WTC11 (cell line): ENCODE data around the gene GTPBP8. TPM values are rescaled to one million over a fixed set of nuclear protein-coding genes. Genes with fewer than 3 reads are reported as not detected.

Source experiments
- ATAC-seq: fragments of 200-7000 bp; cut with Tn5 transposase; 2 replicates; pipeline ENCODE4 v1.10.0; 2021; ENCODE audit warnings: mild to moderate bottlenecking, moderate library complexity
- CTCF ChIA-PET: fragments of 300-600 bp; sonication (Branson Sonifier 250); formaldehyde crosslinking; loops from one replicate; lab custom pipeline; 2021; ENCODE audit warnings: antibody characterized with exemption; lab: Charles Lee
- POLR2A ChIA-PET: fragments of 350-600 bp; sonication (Branson Sonifier 250); formaldehyde crosslinking; loops from one replicate; lab custom pipeline; 2021; ENCODE audit warnings: antibody characterized with exemption; lab: Charles Lee
- DNase-seq: peaks from one replicate; pipeline ENCODE4 v3.0.0; 2021; ENCODE audit warnings: low spot score
- H3K27ac Mint-ChIP-seq: 2 replicates; pipeline ENCODE4 v1.8.0; 2021; ENCODE audit warnings: mixed read lengths
- H3K27me3 Mint-ChIP-seq: 2 replicates; pipeline ENCODE4 v1.8.0; 2021; ENCODE audit warnings: low read depth, mild to moderate bottlenecking, moderate library complexity, mixed read lengths
- H3K36me3 Mint-ChIP-seq: 2 replicates; pipeline ENCODE4 v1.8.0; 2021; ENCODE audit warnings: mixed read lengths
- H3K4me1 Mint-ChIP-seq: 2 replicates; pipeline ENCODE4 v1.8.0; 2022; ENCODE audit warnings: mixed read lengths
- H3K4me3 Mint-ChIP-seq: 2 replicates; pipeline ENCODE4 v1.8.0; 2021; ENCODE audit warnings: mild to moderate bottlenecking, moderate library complexity, mixed read lengths
- H3K9me3 Mint-ChIP-seq: 2 replicates; pipeline ENCODE4 v1.8.0; 2021; ENCODE audit warnings: mixed read lengths
- AFF4 ChIP-seq: sonication (generic); formaldehyde crosslinking; IDR thresholded peaks from 2 replicates; pipeline ENCODE4 v1.8.1; 2023; ENCODE audit warnings: mild to moderate bottlenecking, missing genetic modification reagents, borderline replicate concordance
- HMGXB4 ChIP-seq: sonication (generic); formaldehyde crosslinking; IDR thresholded peaks from 2 replicates; pipeline ENCODE4 v1.8.1; 2023; ENCODE audit warnings: mild to moderate bottlenecking, moderate library complexity, missing genetic modification reagents
- JUN ChIP-seq: sonication (generic); formaldehyde crosslinking; IDR thresholded peaks from 2 replicates; pipeline ENCODE4 v1.8.0; 2023; ENCODE audit warnings: mild to moderate bottlenecking, missing genetic modification reagents
- NFE2L1 ChIP-seq: sonication (generic); formaldehyde crosslinking; IDR thresholded peaks from 2 replicates; pipeline ENCODE4 v1.8.1; 2023; ENCODE audit warnings: missing genetic modification reagents
- PRRX2 ChIP-seq: fragments of 250-450 bp; sonication (Bioruptor Pico); IDR thresholded peaks from 2 replicates; pipeline ENCODE4 v1.8.0; 2021; ENCODE audit warnings: mild to moderate bottlenecking
- SMAD3 ChIP-seq: sonication (generic); formaldehyde crosslinking; IDR thresholded peaks from 2 replicates; pipeline ENCODE4 v1.8.0; 2022; ENCODE audit warnings: missing genetic modification reagents, mild to moderate bottlenecking, borderline replicate concordance
- STAT6 ChIP-seq: sonication (generic); formaldehyde crosslinking; conservative IDR thresholded peaks from 2 replicates; pipeline ENCODE4 v1.8.1; 2023; ENCODE audit warnings: mild to moderate bottlenecking, low read depth, missing genetic modification reagents, moderate library complexity
- ZNF219 ChIP-seq: sonication (generic); formaldehyde crosslinking; IDR thresholded peaks from 2 replicates; pipeline ENCODE4 v1.8.0; 2023; ENCODE audit warnings: missing genetic modification reagents, mild to moderate bottlenecking, borderline replicate concordance
- ZNF263 ChIP-seq: sonication (generic); formaldehyde crosslinking; IDR thresholded peaks from 2 replicates; pipeline ENCODE4 v1.8.1; 2022; ENCODE audit warnings: low read depth, mild to moderate bottlenecking, moderate library complexity, missing genetic modification reagents
- total RNA-seq: library from RNA; stranded (reverse); gene quantifications from 3 replicates; pipeline ENCODE4 v1.2.3, GENCODE V29; 2021
- TF ChIP-seq, protein P1 (sequence below): sonication (generic); formaldehyde crosslinking; IDR thresholded peaks from 2 replicates; pipeline ENCODE4 v1.8.1; 2022; ENCODE audit warnings: missing genetic modification reagents, borderline replicate concordance
- TF ChIP-seq, protein P2 (sequence below): sonication (generic); formaldehyde crosslinking; IDR thresholded peaks from 2 replicates; pipeline ENCODE4 v1.8.0; 2022; ENCODE audit warnings: mild to moderate bottlenecking, missing genetic modification reagents
- TF ChIP-seq, protein P3 (sequence below): sonication (generic); formaldehyde crosslinking; IDR thresholded peaks from 2 replicates; pipeline ENCODE4 v1.8.0; 2022; ENCODE audit warnings: mild to moderate bottlenecking, missing genetic modification reagents

Gene GTPBP8
- total RNA-seq, 1 experiment from 2014 or later = 19.5 TPM

GRCh38 chr3:112980080-112980479 lies 10.7 kb upstream of the GTPBP8 start (continued):
- TF ChIP-seq, protein P1, sequence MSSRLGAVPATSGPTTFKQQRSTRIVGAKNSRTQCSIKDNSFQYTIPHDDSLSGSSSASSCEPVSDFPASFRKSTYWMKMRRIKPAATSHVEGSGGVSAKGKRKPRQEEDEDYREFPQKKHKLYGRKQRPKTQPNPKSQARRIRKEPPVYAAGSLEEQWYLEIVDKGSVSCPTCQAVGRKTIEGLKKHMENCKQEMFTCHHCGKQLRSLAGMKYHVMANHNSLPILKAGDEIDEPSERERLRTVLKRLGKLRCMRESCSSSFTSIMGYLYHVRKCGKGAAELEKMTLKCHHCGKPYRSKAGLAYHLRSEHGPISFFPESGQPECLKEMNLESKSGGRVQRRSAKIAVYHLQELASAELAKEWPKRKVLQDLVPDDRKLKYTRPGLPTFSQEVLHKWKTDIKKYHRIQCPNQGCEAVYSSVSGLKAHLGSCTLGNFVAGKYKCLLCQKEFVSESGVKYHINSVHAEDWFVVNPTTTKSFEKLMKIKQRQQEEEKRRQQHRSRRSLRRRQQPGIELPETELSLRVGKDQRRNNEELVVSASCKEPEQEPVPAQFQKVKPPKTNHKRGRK = no peak
- TF ChIP-seq, protein P2, sequence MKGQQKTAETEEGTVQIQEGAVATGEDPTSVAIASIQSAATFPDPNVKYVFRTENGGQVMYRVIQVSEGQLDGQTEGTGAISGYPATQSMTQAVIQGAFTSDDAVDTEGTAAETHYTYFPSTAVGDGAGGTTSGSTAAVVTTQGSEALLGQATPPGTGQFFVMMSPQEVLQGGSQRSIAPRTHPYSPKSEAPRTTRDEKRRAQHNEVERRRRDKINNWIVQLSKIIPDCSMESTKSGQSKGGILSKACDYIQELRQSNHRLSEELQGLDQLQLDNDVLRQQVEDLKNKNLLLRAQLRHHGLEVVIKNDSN (CRISPR knock-in tag) = no peak
- TF ChIP-seq NFE2L1 (CRISPR knock-in tag) = no peak
- TF ChIP-seq, protein P3, sequence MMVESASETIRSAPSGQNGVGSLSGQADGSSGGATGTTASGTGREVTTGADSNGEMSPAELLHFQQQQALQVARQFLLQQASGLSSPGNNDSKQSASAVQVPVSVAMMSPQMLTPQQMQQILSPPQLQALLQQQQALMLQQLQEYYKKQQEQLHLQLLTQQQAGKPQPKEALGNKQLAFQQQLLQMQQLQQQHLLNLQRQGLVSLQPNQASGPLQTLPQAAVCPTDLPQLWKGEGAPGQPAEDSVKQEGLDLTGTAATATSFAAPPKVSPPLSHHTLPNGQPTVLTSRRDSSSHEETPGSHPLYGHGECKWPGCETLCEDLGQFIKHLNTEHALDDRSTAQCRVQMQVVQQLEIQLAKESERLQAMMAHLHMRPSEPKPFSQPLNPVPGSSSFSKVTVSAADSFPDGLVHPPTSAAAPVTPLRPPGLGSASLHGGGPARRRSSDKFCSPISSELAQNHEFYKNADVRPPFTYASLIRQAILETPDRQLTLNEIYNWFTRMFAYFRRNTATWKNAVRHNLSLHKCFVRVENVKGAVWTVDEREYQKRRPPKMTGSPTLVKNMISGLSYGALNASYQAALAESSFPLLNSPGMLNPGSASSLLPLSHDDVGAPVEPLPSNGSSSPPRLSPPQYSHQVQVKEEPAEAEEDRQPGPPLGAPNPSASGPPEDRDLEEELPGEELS (CRISPR knock-in tag) = no peak

DNA sequence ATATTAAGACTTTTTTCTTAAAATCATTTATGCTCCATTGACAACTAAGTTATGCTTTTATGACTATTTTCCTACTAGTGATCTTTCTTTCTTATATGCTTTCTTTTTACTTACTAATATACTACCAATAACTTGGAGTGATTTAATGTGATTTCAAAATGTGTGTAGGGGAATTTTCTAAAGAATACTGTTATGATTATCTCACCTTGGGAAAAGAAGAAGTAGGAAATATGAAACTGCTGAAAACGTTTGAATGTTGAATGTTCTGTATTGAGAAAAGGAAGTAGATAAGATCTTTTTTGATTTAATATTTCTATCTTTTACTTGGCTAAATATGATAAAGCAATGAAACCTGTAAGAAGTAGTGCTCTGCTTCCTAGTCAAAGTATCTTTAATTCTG lies 8.1 kb upstream of the GTPBP8 start:
- DNase-seq = no peak
- H3K4me3 Mint-ChIP-seq = no peak overlapping the region
- TF ChIP-seq SMAD3 (CRISPR knock-in tag) = no peak
- no peak for TF ChIP-seq PRRX2 (CRISPR knock-in tag)
- TF ChIP-seq ZNF263 = no peak
- TF ChIP-seq JUN = no peak
- no peak for TF ChIP-seq AFF4
- no peak for TF ChIP-seq HMGXB4 (CRISPR knock-in tag)
- TF ChIP-seq, all 79 proteins: peak for 0
- no peaks in the 10 kb centered on the region for H3K9me3 Mint-ChIP-seq
- ChIA-PET POLR2A (no interaction called here), CTCF (no interaction called here)
- H3K27ac Mint-ChIP-seq = no peak overlapping the region
- no peak for ATAC-seq
- H3K36me3 Mint-ChIP-seq = no peaks in the 10 kb centered on the region
- H3K4me1 Mint-ChIP-seq = no peaks in the 10 kb centered on the region
- peaks cover 4% of the 10 kb centered on the region for H3K27me3 Mint-ChIP-seq

- ATAC-seq (no peak), DNase-seq (no peak)
- H3K27me3 Mint-ChIP-seq = peaks cover 7% of the 10 kb centered on the region
- CTCF ChIA-PET = no interaction called here
- no peak overlapping the region for H3K27ac Mint-ChIP-seq
- H3K9me3 Mint-ChIP-seq = no peaks in the 10 kb centered on the region
- POLR2A ChIA-PET = no interaction called here
- H3K4me1 Mint-ChIP-seq = no peaks in the 10 kb centered on the region
- no peaks in the 10 kb centered on the region for H3K36me3 Mint-ChIP-seq
- TF ChIP-seq STAT6 (CRISPR knock-in tag) (no peak), ZNF219 (no peak), AFF4 (no peak)
- H3K4me3 Mint-ChIP-seq = no peak overlapping the region
Observed at GRCh38 chr3:112984485-112984884, 6.3 kb upstream of the GTPBP8 start.
